ENCODE results near the gene ASAP3. TPM values are rescaled to one million over a fixed set of nuclear protein-coding genes. Genes with fewer than 3 reads are reported as not detected.

The ASAP3 gene
- total RNA-seq, 1 experiment from 2014 or later = 17.9 TPM

DNA sequence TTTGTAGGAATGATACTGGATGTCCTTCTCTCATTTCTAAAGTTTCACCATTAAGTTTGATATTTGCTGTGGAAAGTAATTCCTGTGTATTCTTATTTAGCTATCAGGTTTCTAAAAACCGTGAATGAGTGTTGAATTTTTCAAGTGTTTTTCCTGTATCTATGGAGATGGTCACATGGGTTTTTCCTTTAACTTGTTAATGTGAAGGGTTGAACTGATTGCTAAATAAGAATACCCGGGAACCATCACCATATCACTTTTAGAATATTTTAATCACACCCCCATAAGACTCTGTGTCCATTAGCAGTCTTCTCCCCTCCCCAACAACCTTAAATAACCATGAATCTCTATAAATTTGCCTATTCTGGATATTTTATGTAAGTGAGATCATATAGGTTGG lies 16.5 kb upstream of the ASAP3 start:
- ChIA-PET POLR2A (no interaction called here), CTCF (no interaction called here)
- intact Hi-C loops (cut with micrococcal nuclease; ENCODE audit: unreplicated experiment) (no loop called here), in situ Hi-C loops (cut with HindIII; ENCODE audit: low pct_unique_long_range_greater_than_20kb, low sequenced_read_pairs) (no loop called here)
- H3K4me3 ChIP-seq (ENCODE audit: low read depth in 2 of 2, low read length in 2 of 2) = no peak overlapping the region
- no peaks in the 10 kb centered on the region for H3K27me3 ChIP-seq (ENCODE audit: control insufficient read depth, insufficient read depth, low read length)
- no peaks in the 10 kb centered on the region for H3K36me3 ChIP-seq (ENCODE audit: control insufficient read depth, insufficient read depth, low read length)
- TF ChIP-seq POLR2AphosphoS5 (IDR thresholded peaks at IDR 0.05; ENCODE audit: low read depth, low read length) (no peak), TCF7L2 (IDR thresholded peaks at IDR 0.05; ENCODE audit: low read depth, low read length) (no peak), SIN3A (IDR thresholded peaks at IDR 0.05; ENCODE audit: borderline replicate concordance, insufficient read depth, low read depth, low read length) (no peak)
- TF ChIP-seq, protein P1, sequence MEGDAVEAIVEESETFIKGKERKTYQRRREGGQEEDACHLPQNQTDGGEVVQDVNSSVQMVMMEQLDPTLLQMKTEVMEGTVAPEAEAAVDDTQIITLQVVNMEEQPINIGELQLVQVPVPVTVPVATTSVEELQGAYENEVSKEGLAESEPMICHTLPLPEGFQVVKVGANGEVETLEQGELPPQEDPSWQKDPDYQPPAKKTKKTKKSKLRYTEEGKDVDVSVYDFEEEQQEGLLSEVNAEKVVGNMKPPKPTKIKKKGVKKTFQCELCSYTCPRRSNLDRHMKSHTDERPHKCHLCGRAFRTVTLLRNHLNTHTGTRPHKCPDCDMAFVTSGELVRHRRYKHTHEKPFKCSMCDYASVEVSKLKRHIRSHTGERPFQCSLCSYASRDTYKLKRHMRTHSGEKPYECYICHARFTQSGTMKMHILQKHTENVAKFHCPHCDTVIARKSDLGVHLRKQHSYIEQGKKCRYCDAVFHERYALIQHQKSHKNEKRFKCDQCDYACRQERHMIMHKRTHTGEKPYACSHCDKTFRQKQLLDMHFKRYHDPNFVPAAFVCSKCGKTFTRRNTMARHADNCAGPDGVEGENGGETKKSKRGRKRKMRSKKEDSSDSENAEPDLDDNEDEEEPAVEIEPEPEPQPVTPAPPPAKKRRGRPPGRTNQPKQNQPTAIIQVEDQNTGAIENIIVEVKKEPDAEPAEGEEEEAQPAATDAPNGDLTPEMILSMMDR (IDR thresholded peaks at IDR 0.05) = no peak
- TF ChIP-seq, protein P2, sequence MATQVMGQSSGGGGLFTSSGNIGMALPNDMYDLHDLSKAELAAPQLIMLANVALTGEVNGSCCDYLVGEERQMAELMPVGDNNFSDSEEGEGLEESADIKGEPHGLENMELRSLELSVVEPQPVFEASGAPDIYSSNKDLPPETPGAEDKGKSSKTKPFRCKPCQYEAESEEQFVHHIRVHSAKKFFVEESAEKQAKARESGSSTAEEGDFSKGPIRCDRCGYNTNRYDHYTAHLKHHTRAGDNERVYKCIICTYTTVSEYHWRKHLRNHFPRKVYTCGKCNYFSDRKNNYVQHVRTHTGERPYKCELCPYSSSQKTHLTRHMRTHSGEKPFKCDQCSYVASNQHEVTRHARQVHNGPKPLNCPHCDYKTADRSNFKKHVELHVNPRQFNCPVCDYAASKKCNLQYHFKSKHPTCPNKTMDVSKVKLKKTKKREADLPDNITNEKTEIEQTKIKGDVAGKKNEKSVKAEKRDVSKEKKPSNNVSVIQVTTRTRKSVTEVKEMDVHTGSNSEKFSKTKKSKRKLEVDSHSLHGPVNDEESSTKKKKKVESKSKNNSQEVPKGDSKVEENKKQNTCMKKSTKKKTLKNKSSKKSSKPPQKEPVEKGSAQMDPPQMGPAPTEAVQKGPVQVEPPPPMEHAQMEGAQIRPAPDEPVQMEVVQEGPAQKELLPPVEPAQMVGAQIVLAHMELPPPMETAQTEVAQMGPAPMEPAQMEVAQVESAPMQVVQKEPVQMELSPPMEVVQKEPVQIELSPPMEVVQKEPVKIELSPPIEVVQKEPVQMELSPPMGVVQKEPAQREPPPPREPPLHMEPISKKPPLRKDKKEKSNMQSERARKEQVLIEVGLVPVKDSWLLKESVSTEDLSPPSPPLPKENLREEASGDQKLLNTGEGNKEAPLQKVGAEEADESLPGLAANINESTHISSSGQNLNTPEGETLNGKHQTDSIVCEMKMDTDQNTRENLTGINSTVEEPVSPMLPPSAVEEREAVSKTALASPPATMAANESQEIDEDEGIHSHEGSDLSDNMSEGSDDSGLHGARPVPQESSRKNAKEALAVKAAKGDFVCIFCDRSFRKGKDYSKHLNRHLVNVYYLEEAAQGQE (IDR thresholded peaks at IDR 0.05; ENCODE audit: insufficient read depth in 1 of 2, low read depth in 2 of 2, low read length in 1 of 2) = no peak
- no peaks in the 10 kb centered on the region for H3K9me3 ChIP-seq (ENCODE audit: control insufficient read depth, insufficient read depth, low read depth, low read length)
- DNase-seq (ENCODE audit: low read depth, low spot score) = no peak
- no TSS peak for BruUV-seq (replicated peaks)
- ATAC-seq = no peak
- H3K4me1 ChIP-seq (ENCODE audit: control insufficient read depth, insufficient read depth, low read length) = no peaks in the 10 kb centered on the region
- H3K27ac ChIP-seq (ENCODE audit: low read length) = no peak overlapping the region

DNA sequence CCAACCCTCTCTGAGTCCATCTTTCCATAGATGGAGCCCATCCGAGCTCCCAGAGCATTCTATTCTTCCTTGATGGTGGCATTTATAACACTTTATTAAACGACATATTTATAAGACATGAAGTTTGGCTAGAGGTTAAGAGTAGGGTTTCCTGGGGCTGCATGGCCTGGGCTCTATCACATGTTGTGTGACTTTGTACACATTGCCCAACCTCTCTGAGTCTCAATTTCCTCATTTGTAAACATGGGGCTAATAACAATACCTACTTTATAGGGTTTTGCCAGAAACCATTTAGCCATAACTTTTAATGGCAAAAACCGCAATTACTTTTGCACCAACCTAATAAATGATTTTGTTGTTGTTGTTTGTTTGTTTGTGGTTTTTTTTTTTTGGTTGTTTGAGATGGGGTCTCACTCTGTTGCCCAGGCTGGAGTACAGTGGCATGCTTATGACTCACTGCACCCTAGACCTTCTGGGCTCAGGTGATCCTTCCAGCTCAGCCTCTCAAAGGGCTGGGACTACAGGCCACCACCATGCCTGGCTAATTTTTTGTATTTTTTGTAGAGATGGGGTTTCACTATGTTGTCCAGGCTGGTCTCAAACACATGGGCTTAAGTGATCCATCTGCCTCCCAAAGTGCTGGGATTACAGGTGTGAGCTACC lies 13.9 kb upstream of the ASAP3 start:
- TF ChIP-seq TCF7L2 (IDR thresholded peaks at IDR 0.05; ENCODE audit: low read depth, low read length) (no peak), SIN3A (IDR thresholded peaks at IDR 0.05; ENCODE audit: borderline replicate concordance, insufficient read depth, low read depth, low read length) (no peak), POLR2AphosphoS5 (IDR thresholded peaks at IDR 0.05; ENCODE audit: low read depth, low read length) (no peak)
- TF ChIP-seq, protein P2 (IDR thresholded peaks at IDR 0.05; ENCODE audit: insufficient read depth in 1 of 2, low read depth in 2 of 2, low read length in 1 of 2) = no peak
- TF ChIP-seq, protein P1 (IDR thresholded peaks at IDR 0.05) = no peak
- DNase-seq (ENCODE audit: low read depth, low spot score) = no peak
- ATAC-seq = no peak
- POLR2A ChIA-PET = no interaction called here
- no peak overlapping the region for H3K27ac ChIP-seq (ENCODE audit: low read length)
- no peaks in the 10 kb centered on the region for H3K36me3 ChIP-seq (ENCODE audit: control insufficient read depth, insufficient read depth, low read length)
- H3K4me1 ChIP-seq (ENCODE audit: control insufficient read depth, insufficient read depth, low read length) = no peaks in the 10 kb centered on the region
- intact Hi-C loops (cut with micrococcal nuclease; ENCODE audit: unreplicated experiment) (loop anchor here (1.0 kb wide), 1 partner anchor 41 kb away; no protein-coding TSS in a partner anchor), in situ Hi-C loops (cut with HindIII; ENCODE audit: low pct_unique_long_range_greater_than_20kb, low sequenced_read_pairs) (no loop called here)
- no TSS peak for BruUV-seq (replicated peaks)
- no peak overlapping the region for H3K4me3 ChIP-seq (ENCODE audit: low read depth in 2 of 2, low read length in 2 of 2)
- H3K27me3 ChIP-seq (ENCODE audit: control insufficient read depth, insufficient read depth, low read length) = no peaks in the 10 kb centered on the region
- CTCF ChIA-PET = interaction anchor here (0.6 to 2.7 kb wide), 12 partner anchors 12 to 195 kb away, joined by 3 to 31 read pairs (median 5); partner anchors contain the start of genes ASAP3 and E2F2
- no peaks in the 10 kb centered on the region for H3K9me3 ChIP-seq (ENCODE audit: control insufficient read depth, insufficient read depth, low read depth, low read length)

Measured in Panc1 (cell line).